GM18951 (cell line): Measurements from ENCODE around the gene VSIR.

Source experiments
- POLR2A ChIP-seq: IDR thresholded peaks from 4 replicates; pipeline ENCODE4 v1.6.1; 2011; ENCODE audit warnings: mild to moderate bottlenecking; ENCODE audit not compliant: insufficient read length, insufficient read depth; ENCODE audit errors: extremely low read depth
- in situ Hi-C: fragments of 300-500 bp; cut with MboI; formaldehyde crosslinking; loops from one replicate; pipeline ENCODE4 v1.12.0; 2022; ENCODE audit warnings: low sequenced_read_pairs, mixed read lengths, inconsistent platforms; ENCODE audit not compliant: unreplicated experiment

VSIR gene

GRCh38 chr10:71747551-71748523, 25.5 kb downstream of the VSIR start:
- TF ChIP-seq POLR2A: peak; percentile 22
- in situ Hi-C loops: no loop called here

- in situ Hi-C loops: no loop called here
- TF ChIP-seq POLR2A: no peak
These were observed 26.2 kb downstream of the VSIR start for GRCh38 chr10:71747039-71747531.

GRCh38 chr10:71746344-71747037, 26.8 kb downstream of the VSIR start:
- no peak for TF ChIP-seq POLR2A
- in situ Hi-C loops: no loop called here

DNA sequence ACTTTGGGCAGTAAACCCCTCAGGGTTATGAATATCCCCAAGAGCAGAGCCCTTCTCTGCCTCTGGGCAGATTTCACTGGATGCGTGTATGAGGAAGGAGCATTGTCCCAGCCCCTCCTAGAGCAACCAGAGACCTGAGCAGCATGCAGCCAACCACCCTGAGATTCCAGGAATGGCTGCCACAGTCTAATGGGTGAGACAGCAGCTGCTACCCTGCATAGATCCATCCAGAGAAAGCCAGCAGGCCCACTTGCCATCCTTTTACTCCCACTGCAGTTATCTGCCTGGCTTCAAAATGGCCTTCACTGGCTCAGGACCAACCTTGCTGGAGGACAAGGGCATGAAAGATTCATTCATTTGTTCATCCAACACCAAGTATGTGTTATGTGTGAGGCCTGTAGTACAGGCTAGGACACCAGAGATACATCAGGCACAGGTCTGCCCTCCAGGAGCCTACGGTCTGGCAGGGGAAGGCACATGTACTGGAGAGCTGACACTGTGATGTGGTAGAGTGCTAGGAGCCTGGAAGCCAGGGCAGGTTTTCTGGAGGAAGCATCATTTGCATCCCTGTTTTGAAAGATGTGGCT, 27.6 kb downstream of the VSIR start:
- no peak for TF ChIP-seq POLR2A
- in situ Hi-C loops: no loop called here

GRCh38 chr10:71744897-71745663, 28.2 kb downstream of the VSIR start:
- no peak for TF ChIP-seq POLR2A
- in situ Hi-C loops: no loop called here

GRCh38 chr10:71743866-71744265, 29.5 kb downstream of the VSIR start:
- in situ Hi-C loops: no loop called here
- no peak for TF ChIP-seq POLR2A

GRCh38 chr10:71743089-71743838, 30.1 kb downstream of the VSIR start:
- TF ChIP-seq POLR2A: no peak
- in situ Hi-C loops: no loop called here

DNA sequence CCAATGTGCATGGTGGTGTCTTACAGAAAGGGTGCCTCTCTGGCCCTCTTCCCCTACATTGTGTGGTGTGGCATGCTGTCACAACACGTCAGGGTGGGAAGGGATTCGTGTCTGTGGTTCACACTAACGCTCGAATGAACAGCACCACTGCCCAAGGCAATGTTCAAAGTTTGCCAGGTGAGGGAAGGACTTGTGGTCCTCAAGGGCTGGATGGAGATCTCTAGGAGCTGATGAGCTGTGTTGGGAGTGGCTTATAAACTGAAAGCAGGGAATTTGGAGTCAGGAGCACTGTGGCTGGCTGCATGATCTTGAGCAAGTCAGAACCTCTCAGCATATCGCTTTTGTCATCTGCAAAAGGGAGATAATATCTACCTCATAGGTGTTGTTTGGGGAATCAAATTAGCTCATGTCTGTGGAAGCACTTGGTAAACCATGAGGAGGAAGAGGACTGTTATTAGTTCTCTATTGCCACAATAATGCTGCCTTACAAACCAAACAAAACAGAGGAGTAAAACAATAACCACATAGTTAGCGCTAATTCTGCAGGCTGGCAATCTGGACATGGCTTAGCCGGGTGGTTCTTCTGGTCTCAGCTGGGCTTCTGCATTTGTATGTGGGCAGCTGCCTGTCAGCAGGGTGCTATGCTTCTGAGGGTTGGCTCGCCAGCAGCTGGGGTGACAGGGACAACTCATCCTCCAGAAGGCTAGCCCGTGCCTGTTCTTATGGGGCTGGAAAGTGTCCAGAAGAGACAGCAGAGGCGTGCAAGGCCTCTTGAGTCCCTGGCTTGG, 30.8 kb downstream of the VSIR start:
- no peak for TF ChIP-seq POLR2A
- in situ Hi-C loops: no loop called here

GRCh38 chr10:71741671-71742070, 31.6 kb downstream of the VSIR start:
- in situ Hi-C loops: no loop called here
- TF ChIP-seq POLR2A: no peak

- in situ Hi-C loops: no loop called here
- no peak for TF ChIP-seq POLR2A
These were observed 32.3 kb downstream of the VSIR start for GRCh38 chr10:71741029-71741428.

DNA sequence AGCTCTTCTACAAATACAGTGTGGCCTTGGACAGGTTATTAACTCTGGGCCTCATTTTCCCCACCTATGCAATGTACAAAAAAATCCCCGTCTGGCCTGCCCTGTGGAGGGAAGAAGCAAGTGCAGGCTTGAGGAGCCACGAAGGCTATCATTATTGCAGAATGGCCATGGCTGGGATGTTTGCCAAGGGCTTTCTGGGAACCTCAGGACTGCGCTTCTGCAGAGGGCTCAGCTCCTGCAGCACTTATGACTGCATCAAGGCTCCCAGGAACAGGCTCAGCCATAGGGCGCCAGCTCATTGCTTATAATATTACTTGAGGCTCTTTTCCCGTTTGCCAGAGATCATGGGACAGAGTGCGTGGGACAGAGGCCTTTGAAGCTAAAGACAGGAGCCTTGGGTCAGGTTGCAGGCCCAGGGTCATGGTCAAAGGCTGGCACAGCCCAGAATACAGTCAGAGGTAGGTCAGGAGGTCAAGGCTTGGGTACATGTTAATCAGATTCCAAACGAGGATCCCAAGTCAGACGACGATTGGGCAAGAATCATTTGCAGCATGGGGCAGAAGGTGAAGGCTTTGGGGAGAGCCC, 33.2 kb downstream of the VSIR start:
- in situ Hi-C loops: no loop called here
- no peak for TF ChIP-seq POLR2A
